ENCODE results near the gene LAMB4. TPM values are rescaled to one million over a fixed set of nuclear protein-coding genes. Genes with fewer than 3 reads are reported as not detected.

Gene LAMB4
- total RNA-seq, 5 donors from 2014 or later (not counting 1 experiment from before 2014, with no cell fraction given) = 0.18 TPM; not detected in 4

DNA sequence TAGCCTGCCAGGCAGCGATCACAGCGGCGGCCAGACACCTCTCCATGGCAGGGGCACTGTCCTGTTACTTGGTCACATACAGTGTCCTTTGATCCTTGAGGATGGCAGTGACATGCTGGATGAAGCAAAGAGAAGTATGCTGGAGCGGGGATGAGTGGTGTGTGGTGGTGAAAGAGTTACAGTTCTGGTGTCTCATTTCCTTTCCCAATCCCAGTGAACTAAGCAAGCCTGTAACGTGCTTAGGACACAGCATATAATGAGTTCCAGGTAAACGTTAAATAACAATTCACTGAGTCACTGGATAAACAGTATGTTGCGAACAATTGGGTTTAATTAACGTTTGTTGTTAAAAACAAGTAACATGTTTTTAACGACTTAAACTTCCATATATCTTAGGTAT lies 63.7 kb downstream of the LAMB4 start:
- Mint-ChIP-seq H3K27me3 (no peaks in the 10 kb centered on the region), H3K27ac (no peak overlapping the region), H3K9me3 (no peaks in the 10 kb centered on the region), H3K4me3 (no peak overlapping the region), H3K36me3 (no peaks in the 10 kb centered on the region), H3K4me1 (no peaks in the 10 kb centered on the region)
- 96% methylated on average over 3 of the region's 9 CpGs for WGBS (ENCODE audit: insufficient coverage)
- Histone ChIP-seq H3K4me1 (ENCODE audit: control insufficient read depth in 1 of 2, extremely low read depth in 1 of 2, insufficient read depth in 2 of 2, low read length in 2 of 2) (no peaks in the 10 kb centered on the region), H3K36me3 (ENCODE audit: control insufficient read depth in 2 of 2, extremely low read depth in 1 of 2, insufficient read depth in 1 of 2, low read length in 1 of 2) (no peaks in the 10 kb centered on the region), H3K9me3 (no peaks in the 10 kb centered on the region), H3K27ac (ENCODE audit: low read length) (no peak overlapping the region), H3K27me3 (replicated peaks in 1 of 2; ENCODE audit: control insufficient read depth in 2 of 2, extremely low read depth in 1 of 2, insufficient read depth in 2 of 2, low read length in 1 of 2) (no peaks in the 10 kb centered on the region), H3K4me3 (ENCODE audit: control insufficient read depth in 1 of 2, extremely low read depth in 1 of 2, low read length in 1 of 2) (no peak overlapping the region)
- no peak for DNase-seq
- ChIA-PET CTCF (no interaction called here), POLR2A (no interaction called here)
- ATAC-seq (replicated peaks in 1 of 4) = no peak

DNA sequence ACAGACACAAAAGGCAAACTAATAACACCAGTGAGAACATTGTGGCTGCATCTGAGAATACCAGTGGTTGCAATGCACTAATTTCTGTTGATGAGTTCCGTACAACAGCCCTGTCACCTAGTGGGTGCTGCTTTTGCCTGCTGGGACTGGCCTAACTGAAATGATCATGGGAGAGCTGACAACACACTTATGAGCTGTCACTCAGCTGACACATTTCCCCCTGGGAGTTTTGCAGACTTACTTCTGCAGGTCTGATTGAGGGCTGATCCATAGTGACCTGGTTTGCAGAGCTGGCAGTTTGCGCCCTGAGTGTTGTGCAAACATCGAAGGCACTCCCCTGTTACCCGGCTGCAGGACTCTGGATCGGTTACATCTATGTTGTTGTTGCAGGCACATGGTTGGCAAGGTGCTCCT lies 66.6 kb downstream of the LAMB4 start:
- H3K36me3 ChIP-seq (ENCODE audit: control insufficient read depth in 2 of 2, extremely low read depth in 1 of 2, insufficient read depth in 1 of 2, low read length in 1 of 2) = no peaks in the 10 kb centered on the region
- 38% methylated on average over 1 of the region's 5 CpGs for WGBS (ENCODE audit: insufficient coverage)
- Mint-ChIP-seq H3K4me3 (no peak overlapping the region), H3K9me3 (no peaks in the 10 kb centered on the region), H3K36me3 (no peaks in the 10 kb centered on the region), H3K27me3 (peaks cover 3 to 11% of the 10 kb centered on the region in 2 donors), H3K4me1 (no peaks in the 10 kb centered on the region), H3K27ac (no peak overlapping the region)
- H3K4me3 ChIP-seq (ENCODE audit: control insufficient read depth in 1 of 2, extremely low read depth in 1 of 2, low read length in 1 of 2) = no peak overlapping the region
- no peak overlapping the region for H3K27ac ChIP-seq (ENCODE audit: low read length)
- POLR2A ChIA-PET = no interaction called here
- H3K9me3 ChIP-seq = no peaks in the 10 kb centered on the region
- CTCF ChIA-PET = no interaction called here
- no peaks in the 10 kb centered on the region for H3K4me1 ChIP-seq (ENCODE audit: control insufficient read depth in 1 of 2, extremely low read depth in 1 of 2, insufficient read depth in 2 of 2, low read length in 2 of 2)
- no peak for DNase-seq
- no peak for ATAC-seq (replicated peaks in 1 of 4)
- no peaks in the 10 kb centered on the region for H3K27me3 ChIP-seq (replicated peaks in 1 of 2; ENCODE audit: control insufficient read depth in 2 of 2, extremely low read depth in 1 of 2, insufficient read depth in 2 of 2, low read length in 1 of 2)

DNA sequence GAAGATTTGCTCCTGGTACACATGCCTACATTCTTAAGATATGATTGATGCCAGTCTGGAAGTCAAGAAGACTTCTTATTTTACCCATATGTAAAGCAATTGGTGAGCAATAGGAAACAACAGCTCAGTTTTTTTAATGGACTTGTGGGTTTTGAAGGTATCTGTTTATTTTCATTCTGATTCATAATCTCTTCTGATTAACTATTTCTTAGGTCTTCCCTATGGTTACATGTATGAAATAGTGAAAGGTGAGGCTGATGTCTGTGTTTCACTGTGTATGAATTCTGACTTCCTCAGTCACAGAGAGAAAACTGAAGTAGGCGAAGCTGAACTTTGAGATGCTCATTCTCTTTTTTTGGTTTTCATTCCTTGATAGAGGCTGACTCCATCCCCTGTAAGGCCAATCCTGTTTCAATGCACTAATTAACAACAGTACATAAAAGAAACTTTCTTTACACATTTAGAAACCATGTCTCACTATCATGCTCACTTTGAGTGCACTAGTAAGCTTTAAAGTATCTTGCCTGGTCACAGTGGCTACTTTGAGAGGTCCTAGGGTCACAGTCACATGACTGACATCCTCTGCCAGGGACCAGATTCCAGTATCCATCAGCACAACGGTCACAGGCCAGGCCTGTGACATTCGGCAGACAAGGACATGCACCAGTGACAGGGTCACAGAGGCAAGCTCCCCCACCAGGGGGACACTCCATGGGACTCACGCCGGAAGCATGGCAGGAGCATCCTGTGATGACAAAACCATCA lies 67.7 kb downstream of the LAMB4 start:
- Histone ChIP-seq H3K4me1 (ENCODE audit: control insufficient read depth in 1 of 2, extremely low read depth in 1 of 2, insufficient read depth in 2 of 2, low read length in 2 of 2) (no peaks in the 10 kb centered on the region), H3K4me3 (ENCODE audit: control insufficient read depth in 1 of 2, extremely low read depth in 1 of 2, low read length in 1 of 2) (no peak overlapping the region), H3K36me3 (ENCODE audit: control insufficient read depth in 2 of 2, extremely low read depth in 1 of 2, insufficient read depth in 1 of 2, low read length in 1 of 2) (no peaks in the 10 kb centered on the region), H3K27ac (ENCODE audit: low read length) (no peak overlapping the region), H3K9me3 (no peaks in the 10 kb centered on the region), H3K27me3 (replicated peaks in 1 of 2; ENCODE audit: control insufficient read depth in 2 of 2, extremely low read depth in 1 of 2, insufficient read depth in 2 of 2, low read length in 1 of 2) (no peaks in the 10 kb centered on the region)
- Mint-ChIP-seq H3K4me3 (no peak overlapping the region), H3K27ac (no peak overlapping the region), H3K4me1 (no peaks in the 10 kb centered on the region), H3K27me3 (peaks cover 3 to 11% of the 10 kb centered on the region in 2 donors), H3K9me3 (no peaks in the 10 kb centered on the region), H3K36me3 (no peaks in the 10 kb centered on the region)
- WGBS (ENCODE audit: insufficient coverage) = 100% methylated on average over 1 of the region's 5 CpGs
- CTCF ChIA-PET = no interaction called here
- no peak for ATAC-seq (replicated peaks in 1 of 4)
- POLR2A ChIA-PET = no interaction called here
- no peak for DNase-seq

DNA sequence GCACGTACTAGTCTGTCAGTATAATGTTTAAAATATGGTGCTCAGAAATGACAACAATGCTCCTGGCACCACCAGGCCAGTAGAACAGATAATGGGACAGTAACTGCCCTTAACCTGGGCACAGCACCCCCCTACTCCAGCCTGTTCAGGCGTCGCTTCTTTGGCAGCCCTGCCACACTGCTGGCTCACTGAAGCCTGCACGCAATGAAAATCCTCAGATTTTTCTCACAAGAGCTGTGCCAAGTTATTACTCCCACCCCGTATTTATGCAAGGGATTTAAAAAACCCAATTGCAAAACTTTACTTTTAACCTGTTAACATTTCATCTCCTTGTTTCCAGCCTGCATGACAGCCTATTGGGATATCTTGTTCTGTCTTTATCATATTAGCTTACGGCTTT lies 70.6 kb downstream of the LAMB4 start:
- WGBS (ENCODE audit: insufficient coverage) = 94% methylated on average over 3 of the region's 6 CpGs
- H3K4me3 ChIP-seq (ENCODE audit: control insufficient read depth in 1 of 2, extremely low read depth in 1 of 2, low read length in 1 of 2) = no peak overlapping the region
- Mint-ChIP-seq H3K4me1 (no peaks in the 10 kb centered on the region), H3K4me3 (no peak overlapping the region), H3K9me3 (no peaks in the 10 kb centered on the region), H3K27ac (no peak overlapping the region), H3K27me3 (peaks cover 3 to 14% of the 10 kb centered on the region in 2 donors), H3K36me3 (no peaks in the 10 kb centered on the region)
- DNase-seq = no peak
- H3K27ac ChIP-seq (ENCODE audit: low read length) = no peak overlapping the region
- no peak for ATAC-seq (replicated peaks in 1 of 4)
- H3K36me3 ChIP-seq (ENCODE audit: control insufficient read depth in 2 of 2, extremely low read depth in 1 of 2, insufficient read depth in 1 of 2, low read length in 1 of 2) = no peaks in the 10 kb centered on the region
- peaks cover 0 to 2% of the 10 kb centered on the region in 2 experiments for H3K27me3 ChIP-seq (replicated peaks in 1 of 2; ENCODE audit: control insufficient read depth in 2 of 2, extremely low read depth in 1 of 2, insufficient read depth in 2 of 2, low read length in 1 of 2)
- H3K9me3 ChIP-seq = no peaks in the 10 kb centered on the region
- CTCF ChIA-PET = interaction anchor here in 1 of 2 donors (0.6 kb wide), 1 partner anchor 106 kb away, joined by 3 read pairs; no protein-coding TSS in a partner anchor
- no peaks in the 10 kb centered on the region for H3K4me1 ChIP-seq (ENCODE audit: control insufficient read depth in 1 of 2, extremely low read depth in 1 of 2, insufficient read depth in 2 of 2, low read length in 2 of 2)
- POLR2A ChIA-PET = interaction anchor here in 1 of 2 donors (0.7 kb wide), 2 partner anchors 31 to 338 kb away, joined by 7 to 12 read pairs; no protein-coding TSS in a partner anchor

DNA sequence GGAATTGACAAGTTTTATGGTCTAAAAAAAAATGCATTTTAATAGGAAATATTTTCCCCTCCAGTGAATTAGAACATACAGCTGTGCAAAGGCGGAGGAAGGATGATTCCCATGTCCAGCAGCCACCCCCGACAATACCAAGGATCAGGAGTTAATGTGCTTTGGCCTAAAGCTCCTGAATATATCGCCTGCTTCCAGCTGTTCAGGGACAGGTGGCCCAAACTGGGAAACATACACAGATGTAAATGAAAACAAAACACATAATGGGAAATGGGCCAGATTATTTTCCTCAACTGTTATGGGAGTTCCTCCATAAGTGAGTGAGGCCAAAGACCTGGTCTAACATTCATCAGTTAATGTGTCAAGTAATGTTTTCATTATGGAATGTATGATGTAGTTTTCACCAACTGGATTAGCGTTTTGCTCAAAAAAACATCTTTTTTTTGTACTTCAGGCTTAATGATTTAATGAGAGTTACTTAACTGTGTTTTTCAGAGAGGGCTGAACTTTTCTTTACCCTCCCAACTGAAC lies 72.1 kb downstream of the LAMB4 start:
- Mint-ChIP-seq H3K4me1 (no peaks in the 10 kb centered on the region), H3K36me3 (no peaks in the 10 kb centered on the region), H3K27ac (no peak overlapping the region), H3K27me3 (peaks cover 6 to 14% of the 10 kb centered on the region in 2 donors), H3K9me3 (no peaks in the 10 kb centered on the region), H3K4me3 (no peak overlapping the region)
- no CpG with 5 or more reads among the region's 4 CpGs for WGBS (ENCODE audit: insufficient coverage)
- Histone ChIP-seq H3K4me1 (ENCODE audit: control insufficient read depth in 1 of 2, extremely low read depth in 1 of 2, insufficient read depth in 2 of 2, low read length in 2 of 2) (no peaks in the 10 kb centered on the region), H3K9me3 (no peaks in the 10 kb centered on the region), H3K36me3 (ENCODE audit: control insufficient read depth in 2 of 2, extremely low read depth in 1 of 2, insufficient read depth in 1 of 2, low read length in 1 of 2) (no peaks in the 10 kb centered on the region), H3K27ac (ENCODE audit: low read length) (no peak overlapping the region), H3K4me3 (ENCODE audit: control insufficient read depth in 1 of 2, extremely low read depth in 1 of 2, low read length in 1 of 2) (no peak overlapping the region), H3K27me3 (replicated peaks in 1 of 2; ENCODE audit: control insufficient read depth in 2 of 2, extremely low read depth in 1 of 2, insufficient read depth in 2 of 2, low read length in 1 of 2) (peaks cover 0 to 2% of the 10 kb centered on the region in 2 experiments)
- POLR2A ChIA-PET = no interaction called here
- no peak for ATAC-seq (replicated peaks in 1 of 4)
- no peak for DNase-seq
- CTCF ChIA-PET = no interaction called here

DNA sequence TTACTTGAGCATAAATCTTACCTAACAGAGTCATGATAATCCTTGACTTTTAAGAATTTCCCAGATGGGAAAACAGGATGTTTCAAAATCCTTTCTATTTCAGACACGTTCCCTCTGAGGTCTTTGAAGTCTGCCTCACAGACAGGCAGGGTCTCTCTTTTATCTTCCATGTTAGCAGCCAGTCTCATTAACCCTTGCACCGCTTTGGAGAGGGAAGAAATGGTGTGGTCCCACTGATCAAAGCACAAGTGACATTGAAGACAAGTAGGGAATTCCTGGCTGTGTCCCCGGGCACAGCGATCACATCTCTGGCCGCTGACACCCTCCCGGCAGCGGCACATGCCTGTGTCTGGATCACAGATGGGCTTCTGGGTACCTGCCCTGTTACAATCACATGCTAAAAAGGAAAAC lies 74.5 kb downstream of the LAMB4 start:
- Mint-ChIP-seq H3K27ac (no peak overlapping the region), H3K4me3 (no peak overlapping the region), H3K27me3 (peaks cover 8 to 14% of the 10 kb centered on the region in 2 donors), H3K9me3 (no peaks in the 10 kb centered on the region), H3K36me3 (no peaks in the 10 kb centered on the region), H3K4me1 (peaks cover 3 to 9% (median 4%) of the 10 kb centered on the region in 3 donors)
- 79% methylated on average over 6 of the region's 7 CpGs for WGBS (ENCODE audit: insufficient coverage)
- no peak overlapping the region for H3K4me3 ChIP-seq (ENCODE audit: control insufficient read depth in 1 of 2, extremely low read depth in 1 of 2, low read length in 1 of 2)
- CTCF ChIA-PET = no interaction called here
- no peaks in the 10 kb centered on the region for H3K9me3 ChIP-seq
- POLR2A ChIA-PET = no interaction called here
- peaks cover 0 to 2% of the 10 kb centered on the region in 2 experiments for H3K27me3 ChIP-seq (replicated peaks in 1 of 2; ENCODE audit: control insufficient read depth in 2 of 2, extremely low read depth in 1 of 2, insufficient read depth in 2 of 2, low read length in 1 of 2)
- peaks cover 0 to under 1% of the 10 kb centered on the region in 2 experiments for H3K4me1 ChIP-seq (ENCODE audit: control insufficient read depth in 1 of 2, extremely low read depth in 1 of 2, insufficient read depth in 2 of 2, low read length in 2 of 2)
- ATAC-seq (replicated peaks in 1 of 4) (no peak), DNase-seq (no peak)
- H3K36me3 ChIP-seq (ENCODE audit: control insufficient read depth in 2 of 2, extremely low read depth in 1 of 2, insufficient read depth in 1 of 2, low read length in 1 of 2) = no peaks in the 10 kb centered on the region
- no peak overlapping the region for H3K27ac ChIP-seq (ENCODE audit: low read length)

All from T-cell (primary cell).